ENCODE measurements around the gene BMP10. TPM values are rescaled to one million over a fixed set of nuclear protein-coding genes. Genes with fewer than 3 reads are reported as not detected.

Gene BMP10
- total and polyA plus RNA-seq, 2 of the 8 experiments (the other 6 are each of a cell fraction or from before 2014, with no cell fraction given): not detected

DNA sequence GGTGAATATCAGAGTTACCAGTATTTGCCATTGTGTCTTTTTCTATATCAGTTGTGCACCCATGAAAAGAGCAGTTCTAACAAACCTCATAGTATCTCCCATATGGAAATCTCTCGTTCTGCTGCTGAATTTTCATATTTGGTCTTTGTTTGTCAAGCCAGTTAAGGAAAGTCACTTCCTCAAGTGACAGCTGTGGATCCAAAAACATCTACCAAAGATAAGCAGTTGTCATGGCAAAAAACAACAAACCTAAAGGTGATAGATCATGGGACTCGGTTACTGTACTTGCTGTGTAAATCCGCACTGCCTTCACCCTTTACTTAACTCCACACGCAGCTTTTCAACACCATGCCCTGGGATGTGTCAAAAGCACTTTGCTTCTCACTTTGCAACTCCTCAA lies 17.3 kb downstream of the BMP10 start (continued):
- TF ChIP-seq, protein P1, sequence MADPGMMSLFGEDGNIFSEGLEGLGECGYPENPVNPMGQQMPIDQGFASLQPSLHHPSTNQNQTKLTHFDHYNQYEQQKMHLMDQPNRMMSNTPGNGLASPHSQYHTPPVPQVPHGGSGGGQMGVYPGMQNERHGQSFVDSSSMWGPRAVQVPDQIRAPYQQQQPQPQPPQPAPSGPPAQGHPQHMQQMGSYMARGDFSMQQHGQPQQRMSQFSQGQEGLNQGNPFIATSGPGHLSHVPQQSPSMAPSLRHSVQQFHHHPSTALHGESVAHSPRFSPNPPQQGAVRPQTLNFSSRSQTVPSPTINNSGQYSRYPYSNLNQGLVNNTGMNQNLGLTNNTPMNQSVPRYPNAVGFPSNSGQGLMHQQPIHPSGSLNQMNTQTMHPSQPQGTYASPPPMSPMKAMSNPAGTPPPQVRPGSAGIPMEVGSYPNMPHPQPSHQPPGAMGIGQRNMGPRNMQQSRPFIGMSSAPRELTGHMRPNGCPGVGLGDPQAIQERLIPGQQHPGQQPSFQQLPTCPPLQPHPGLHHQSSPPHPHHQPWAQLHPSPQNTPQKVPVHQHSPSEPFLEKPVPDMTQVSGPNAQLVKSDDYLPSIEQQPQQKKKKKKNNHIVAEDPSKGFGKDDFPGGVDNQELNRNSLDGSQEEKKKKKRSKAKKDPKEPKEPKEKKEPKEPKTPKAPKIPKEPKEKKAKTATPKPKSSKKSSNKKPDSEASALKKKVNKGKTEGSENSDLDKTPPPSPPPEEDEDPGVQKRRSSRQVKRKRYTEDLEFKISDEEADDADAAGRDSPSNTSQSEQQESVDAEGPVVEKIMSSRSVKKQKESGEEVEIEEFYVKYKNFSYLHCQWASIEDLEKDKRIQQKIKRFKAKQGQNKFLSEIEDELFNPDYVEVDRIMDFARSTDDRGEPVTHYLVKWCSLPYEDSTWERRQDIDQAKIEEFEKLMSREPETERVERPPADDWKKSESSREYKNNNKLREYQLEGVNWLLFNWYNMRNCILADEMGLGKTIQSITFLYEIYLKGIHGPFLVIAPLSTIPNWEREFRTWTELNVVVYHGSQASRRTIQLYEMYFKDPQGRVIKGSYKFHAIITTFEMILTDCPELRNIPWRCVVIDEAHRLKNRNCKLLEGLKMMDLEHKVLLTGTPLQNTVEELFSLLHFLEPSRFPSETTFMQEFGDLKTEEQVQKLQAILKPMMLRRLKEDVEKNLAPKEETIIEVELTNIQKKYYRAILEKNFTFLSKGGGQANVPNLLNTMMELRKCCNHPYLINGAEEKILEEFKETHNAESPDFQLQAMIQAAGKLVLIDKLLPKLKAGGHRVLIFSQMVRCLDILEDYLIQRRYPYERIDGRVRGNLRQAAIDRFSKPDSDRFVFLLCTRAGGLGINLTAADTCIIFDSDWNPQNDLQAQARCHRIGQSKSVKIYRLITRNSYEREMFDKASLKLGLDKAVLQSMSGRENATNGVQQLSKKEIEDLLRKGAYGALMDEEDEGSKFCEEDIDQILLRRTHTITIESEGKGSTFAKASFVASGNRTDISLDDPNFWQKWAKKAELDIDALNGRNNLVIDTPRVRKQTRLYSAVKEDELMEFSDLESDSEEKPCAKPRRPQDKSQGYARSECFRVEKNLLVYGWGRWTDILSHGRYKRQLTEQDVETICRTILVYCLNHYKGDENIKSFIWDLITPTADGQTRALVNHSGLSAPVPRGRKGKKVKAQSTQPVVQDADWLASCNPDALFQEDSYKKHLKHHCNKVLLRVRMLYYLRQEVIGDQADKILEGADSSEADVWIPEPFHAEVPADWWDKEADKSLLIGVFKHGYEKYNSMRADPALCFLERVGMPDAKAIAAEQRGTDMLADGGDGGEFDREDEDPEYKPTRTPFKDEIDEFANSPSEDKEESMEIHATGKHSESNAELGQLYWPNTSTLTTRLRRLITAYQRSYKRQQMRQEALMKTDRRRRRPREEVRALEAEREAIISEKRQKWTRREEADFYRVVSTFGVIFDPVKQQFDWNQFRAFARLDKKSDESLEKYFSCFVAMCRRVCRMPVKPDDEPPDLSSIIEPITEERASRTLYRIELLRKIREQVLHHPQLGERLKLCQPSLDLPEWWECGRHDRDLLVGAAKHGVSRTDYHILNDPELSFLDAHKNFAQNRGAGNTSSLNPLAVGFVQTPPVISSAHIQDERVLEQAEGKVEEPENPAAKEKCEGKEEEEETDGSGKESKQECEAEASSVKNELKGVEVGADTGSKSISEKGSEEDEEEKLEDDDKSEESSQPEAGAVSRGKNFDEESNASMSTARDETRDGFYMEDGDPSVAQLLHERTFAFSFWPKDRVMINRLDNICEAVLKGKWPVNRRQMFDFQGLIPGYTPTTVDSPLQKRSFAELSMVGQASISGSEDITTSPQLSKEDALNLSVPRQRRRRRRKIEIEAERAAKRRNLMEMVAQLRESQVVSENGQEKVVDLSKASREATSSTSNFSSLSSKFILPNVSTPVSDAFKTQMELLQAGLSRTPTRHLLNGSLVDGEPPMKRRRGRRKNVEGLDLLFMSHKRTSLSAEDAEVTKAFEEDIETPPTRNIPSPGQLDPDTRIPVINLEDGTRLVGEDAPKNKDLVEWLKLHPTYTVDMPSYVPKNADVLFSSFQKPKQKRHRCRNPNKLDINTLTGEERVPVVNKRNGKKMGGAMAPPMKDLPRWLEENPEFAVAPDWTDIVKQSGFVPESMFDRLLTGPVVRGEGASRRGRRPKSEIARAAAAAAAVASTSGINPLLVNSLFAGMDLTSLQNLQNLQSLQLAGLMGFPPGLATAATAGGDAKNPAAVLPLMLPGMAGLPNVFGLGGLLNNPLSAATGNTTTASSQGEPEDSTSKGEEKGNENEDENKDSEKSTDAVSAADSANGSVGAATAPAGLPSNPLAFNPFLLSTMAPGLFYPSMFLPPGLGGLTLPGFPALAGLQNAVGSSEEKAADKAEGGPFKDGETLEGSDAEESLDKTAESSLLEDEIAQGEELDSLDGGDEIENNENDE (IDR thresholded peaks at IDR 0.05; ENCODE audit: insufficient replicate concordance, low read length): no peak
- TF ChIP-seq ASH2L (IDR thresholded peaks at IDR 0.05; ENCODE audit: low read length): no peak
- TF ChIP-seq MAFK (IDR thresholded peaks at IDR 0.05; ENCODE audit: low read depth, low read length): no peak
